Astrocyte of the cerebellum (primary cell): ENCODE data around the gene TMEM132D.

Experiments
- DNase-seq: peaks from one replicate; pipeline ENCODE4 v3.0.0-alpha.2; 2011; ENCODE audit warnings: low read depth
- H3K4me3 ChIP-seq: 2 replicates; pipeline ENCODE4 v1.5.1; 2011; ENCODE audit warnings: mild to moderate bottlenecking, low read depth, low read length, moderate library complexity
- in situ Hi-C: cut with HindIII; loops from 2 replicates; pipeline ENCODE4 v1.10.0; 2017; ENCODE audit warnings: low sequenced_read_pairs
- TF ChIP-seq, protein P1 (sequence below): IDR thresholded peaks from 2 replicates; pipeline ENCODE4 v1.5.1; 2012; ENCODE audit warnings: low read length, low read depth, moderate library complexity, mild to moderate bottlenecking; ENCODE audit errors: missing control alignments

Gene TMEM132D

DNA sequence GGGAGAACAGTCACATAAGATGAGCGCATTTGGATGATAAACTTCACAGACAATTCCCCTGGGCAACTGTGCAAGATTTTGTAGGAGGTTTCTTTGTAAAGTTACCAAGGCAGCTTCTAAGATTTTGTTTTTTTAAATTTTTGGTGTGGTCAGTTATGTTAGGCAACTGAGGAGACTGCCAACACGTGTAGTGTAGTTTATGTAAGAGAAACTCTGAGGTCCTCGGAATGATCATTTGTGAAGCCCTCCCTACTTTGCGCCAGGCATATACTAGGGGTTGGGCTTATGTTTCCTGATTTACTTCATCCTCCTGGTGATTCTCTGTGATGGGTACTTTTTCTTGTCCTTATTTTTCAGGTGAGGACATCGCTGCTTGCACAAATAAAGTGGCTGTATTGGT is 433.6 kb downstream of the TMEM132D start:
- no peak for DNase-seq
- H3K4me3 ChIP-seq, result no peak overlapping the region
- TF ChIP-seq, protein P1, sequence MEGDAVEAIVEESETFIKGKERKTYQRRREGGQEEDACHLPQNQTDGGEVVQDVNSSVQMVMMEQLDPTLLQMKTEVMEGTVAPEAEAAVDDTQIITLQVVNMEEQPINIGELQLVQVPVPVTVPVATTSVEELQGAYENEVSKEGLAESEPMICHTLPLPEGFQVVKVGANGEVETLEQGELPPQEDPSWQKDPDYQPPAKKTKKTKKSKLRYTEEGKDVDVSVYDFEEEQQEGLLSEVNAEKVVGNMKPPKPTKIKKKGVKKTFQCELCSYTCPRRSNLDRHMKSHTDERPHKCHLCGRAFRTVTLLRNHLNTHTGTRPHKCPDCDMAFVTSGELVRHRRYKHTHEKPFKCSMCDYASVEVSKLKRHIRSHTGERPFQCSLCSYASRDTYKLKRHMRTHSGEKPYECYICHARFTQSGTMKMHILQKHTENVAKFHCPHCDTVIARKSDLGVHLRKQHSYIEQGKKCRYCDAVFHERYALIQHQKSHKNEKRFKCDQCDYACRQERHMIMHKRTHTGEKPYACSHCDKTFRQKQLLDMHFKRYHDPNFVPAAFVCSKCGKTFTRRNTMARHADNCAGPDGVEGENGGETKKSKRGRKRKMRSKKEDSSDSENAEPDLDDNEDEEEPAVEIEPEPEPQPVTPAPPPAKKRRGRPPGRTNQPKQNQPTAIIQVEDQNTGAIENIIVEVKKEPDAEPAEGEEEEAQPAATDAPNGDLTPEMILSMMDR, result no peak
- in situ Hi-C loops, result loop anchor here (10.0 kb wide), 1 partner anchor 65 kb away; no protein-coding TSS in a partner anchor

DNA sequence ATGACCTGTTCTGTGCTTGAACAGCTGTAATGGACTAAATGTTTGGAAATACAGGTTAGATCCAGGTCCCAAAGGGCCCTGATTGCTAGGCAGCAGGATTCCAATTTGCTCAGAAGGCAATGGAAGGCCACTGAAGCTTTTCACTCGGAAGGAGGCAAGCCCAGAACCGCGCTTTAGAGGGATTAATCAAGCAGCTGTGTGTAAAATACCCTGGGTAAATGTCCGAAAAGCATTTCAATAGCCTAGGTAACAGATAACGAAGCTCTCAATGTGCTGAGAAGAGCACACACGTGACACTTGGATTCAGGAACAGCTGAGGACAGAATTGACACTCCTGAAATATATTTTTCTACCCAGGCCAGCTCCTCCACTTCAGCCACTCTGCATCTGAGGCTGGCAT is 436.1 kb downstream of the TMEM132D start:
- TF ChIP-seq, protein P1, result no peak
- no peak overlapping the region for H3K4me3 ChIP-seq
- in situ Hi-C loops, result no loop called here
- no peak for DNase-seq

DNA sequence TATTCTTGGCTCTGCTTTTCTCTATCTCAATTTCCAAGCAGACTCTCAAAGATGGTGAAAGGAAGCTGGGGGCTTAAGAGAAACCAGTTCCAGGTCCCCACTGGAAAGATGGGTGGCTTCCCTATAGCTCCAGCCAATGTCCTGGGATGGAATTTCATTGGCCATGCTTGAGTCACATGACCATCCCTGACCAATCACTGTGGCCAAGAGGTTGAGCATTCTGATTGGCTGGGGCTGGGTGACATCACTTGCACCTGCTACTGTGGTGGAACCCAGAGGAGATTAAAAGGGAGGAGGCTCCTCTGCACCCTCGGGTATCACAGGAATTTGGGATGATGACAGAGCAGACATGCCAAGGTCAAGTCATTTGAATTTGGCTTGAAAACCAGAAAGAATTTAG is 436.5 kb downstream of the TMEM132D start:
- H3K4me3 ChIP-seq, result no peak overlapping the region
- TF ChIP-seq, protein P1, result no peak
- in situ Hi-C loops, result no loop called here
- no peak for DNase-seq

DNA sequence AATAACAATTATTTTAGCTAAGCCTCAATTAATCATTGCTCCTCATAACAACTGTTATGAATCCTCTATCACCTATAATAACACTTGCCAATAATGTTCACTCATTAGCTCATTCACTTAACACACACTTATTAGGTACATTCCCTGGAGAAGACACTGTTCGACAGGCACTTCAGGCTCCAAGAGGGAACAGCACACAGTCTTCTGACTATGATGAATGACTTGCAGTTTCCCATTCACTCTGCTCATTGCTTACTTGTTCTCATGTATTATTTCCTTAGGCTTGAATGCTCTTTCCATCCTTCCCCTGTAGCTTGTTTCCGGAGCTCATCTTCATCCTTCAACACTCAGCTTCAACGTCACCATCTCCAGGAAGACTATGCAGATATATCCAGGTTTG is 437.3 kb downstream of the TMEM132D start:
- in situ Hi-C loops, result no loop called here
- no peak overlapping the region for H3K4me3 ChIP-seq
- TF ChIP-seq, protein P1, result no peak
- no peak for DNase-seq

DNA sequence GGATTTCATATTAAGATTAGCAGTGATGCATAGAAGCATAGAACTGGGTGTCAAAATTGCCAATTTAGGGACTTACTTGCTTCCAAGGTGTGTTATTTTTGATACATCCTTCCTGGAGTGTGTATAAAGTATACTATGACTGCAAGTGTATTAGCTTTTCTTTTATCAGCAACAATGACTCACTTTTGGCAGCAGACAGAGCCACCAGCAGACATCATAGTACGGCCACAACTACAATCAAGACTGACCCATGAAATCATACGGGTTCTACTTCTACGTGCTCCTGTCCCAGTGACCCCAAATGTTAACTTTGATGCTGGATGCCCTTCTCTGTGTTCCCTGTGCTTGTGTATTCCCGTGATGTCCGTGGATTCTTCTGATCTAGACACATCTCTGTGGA is 443.9 kb downstream of the TMEM132D start:
- DNase-seq, result no peak
- TF ChIP-seq, protein P1, result no peak
- in situ Hi-C loops, result no loop called here
- no peak overlapping the region for H3K4me3 ChIP-seq

DNA sequence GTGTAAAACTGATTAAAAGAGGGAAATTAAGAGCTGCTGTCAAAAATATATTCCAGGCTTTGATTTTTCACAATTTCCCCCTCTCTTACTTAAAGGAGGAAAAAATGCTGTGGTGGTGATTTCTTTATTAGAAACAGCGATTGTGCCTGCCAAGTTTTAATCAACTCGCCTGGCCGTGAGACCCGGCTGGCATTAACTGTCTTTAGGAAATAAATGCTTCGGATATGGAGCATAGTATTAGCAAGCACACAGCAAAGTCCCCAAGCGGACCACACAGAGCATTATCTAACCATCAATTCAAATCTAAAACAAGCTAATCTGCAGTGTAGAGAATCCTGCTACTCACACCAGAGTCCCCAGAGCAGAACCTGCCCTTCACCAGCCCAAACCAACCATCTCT is 457.1 kb downstream of the TMEM132D start:
- no peak overlapping the region for H3K4me3 ChIP-seq
- TF ChIP-seq, protein P1, result no peak
- in situ Hi-C loops, result no loop called here
- no peak for DNase-seq

DNA sequence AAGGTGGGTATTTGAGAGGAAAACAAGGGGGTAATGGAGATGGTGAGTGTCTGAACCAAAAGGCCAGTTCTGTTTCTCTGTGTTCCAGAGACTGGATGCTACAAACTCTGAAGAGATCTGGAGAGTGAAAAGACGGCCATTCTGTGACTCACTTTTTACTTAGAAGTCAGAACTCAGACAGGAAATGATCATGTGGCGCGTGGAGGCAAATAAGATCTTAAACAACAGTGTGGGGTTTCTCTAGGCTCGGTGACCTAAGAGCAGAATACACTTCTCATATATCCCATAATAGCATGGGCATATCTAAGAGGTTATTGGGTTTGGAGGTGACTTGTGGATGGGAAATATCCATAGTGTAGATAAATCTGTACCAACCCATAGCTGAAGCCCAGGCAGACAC is 463.5 kb downstream of the TMEM132D start:
- no peak for DNase-seq
- no peak overlapping the region for H3K4me3 ChIP-seq
- TF ChIP-seq, protein P1, result no peak
- in situ Hi-C loops, result no loop called here
